ENCODE measurements around the gene ANO8. TPM values are rescaled to one million over a fixed set of nuclear protein-coding genes. Genes with fewer than 3 reads are reported as not detected.

ANO8 gene
- total and polyA plus RNA-seq, 2 of the 8 experiments (the other 6 are each of a cell fraction or from before 2014, with no cell fraction given) = 9.5 to 20.7 TPM

GRCh38 chr19:17289489-17289888, 45.2 kb downstream of the ANO8 start (continued):
- TF ChIP-seq CBX5 (IDR thresholded peaks at IDR 0.05; ENCODE audit: low read depth, low read length) (no peak), POU5F1 (IDR thresholded peaks at IDR 0.05; ENCODE audit: low read depth, low read length) (no peak), GABPA (IDR thresholded peaks at IDR 0.05; ENCODE audit: borderline replicate concordance, insufficient read depth, low read length) (no peak), TEAD4 (IDR thresholded peaks at IDR 0.05; ENCODE audit: low read depth, low read length) (no peak), SP1 (IDR thresholded peaks at IDR 0.05; ENCODE audit: low read depth, low read length) (peak; percentile 93), POLR2A (IDR thresholded peaks at IDR 0.05; ENCODE audit: control extremely low read depth in 1 of 2, low read depth in 2 of 2, low read length in 2 of 2) (no peak), CHD2 (IDR thresholded peaks at IDR 0.05; ENCODE audit: low read length) (peak; percentile 82), TCF12 (IDR thresholded peaks at IDR 0.05; ENCODE audit: low read depth, low read length) (no peak), HDAC6 (IDR thresholded peaks at IDR 0.05; ENCODE audit: low read depth, low read length) (no peak), MAX (IDR thresholded peaks at IDR 0.05) (no peak), ATF2 (IDR thresholded peaks at IDR 0.05; ENCODE audit: low read length) (no peak), ASH2L (IDR thresholded peaks at IDR 0.05; ENCODE audit: low read length) (no peak), KDM4A (IDR thresholded peaks at IDR 0.05; ENCODE audit: low read depth, low read length, severe bottlenecking) (no peak), RXRA (IDR thresholded peaks at IDR 0.05; ENCODE audit: insufficient read depth, low read depth, low read length) (no peak), TBP (IDR thresholded peaks at IDR 0.05; ENCODE audit: low read depth, low read length) (no peak)

All from H1 (cell line).